ENCODE data around the gene CXorf65.
A peak's percentile ranks its signal among the peaks of the same experiment; 100 is the strongest.

The CXorf65 gene

GRCh38 chrX:71128166-71128833 lies 21.8 kb upstream of the CXorf65 start:
- no peaks in the 10 kb centered on the region for H3K9me3 ChIP-seq (replicated peaks; ENCODE audit: low read length)
- H3K4me2 ChIP-seq (ENCODE audit: low read length), result no peak overlapping the region
- H3K36me3 ChIP-seq (ENCODE audit: insufficient read depth, low read length), result peaks cover 47% of the 10 kb centered on the region
- peaks cover 12% of the 10 kb centered on the region for H3K4me1 ChIP-seq (ENCODE audit: control insufficient read depth, insufficient read depth, low read length)
- no peaks in the 10 kb centered on the region for H3K27me3 ChIP-seq (ENCODE audit: control insufficient read depth, insufficient read depth, low read length)
- H3K4me3 ChIP-seq (ENCODE audit: low read length), result no peak overlapping the region
- no peak overlapping the region for H3K9ac ChIP-seq (ENCODE audit: low read depth, low read length)

DNA sequence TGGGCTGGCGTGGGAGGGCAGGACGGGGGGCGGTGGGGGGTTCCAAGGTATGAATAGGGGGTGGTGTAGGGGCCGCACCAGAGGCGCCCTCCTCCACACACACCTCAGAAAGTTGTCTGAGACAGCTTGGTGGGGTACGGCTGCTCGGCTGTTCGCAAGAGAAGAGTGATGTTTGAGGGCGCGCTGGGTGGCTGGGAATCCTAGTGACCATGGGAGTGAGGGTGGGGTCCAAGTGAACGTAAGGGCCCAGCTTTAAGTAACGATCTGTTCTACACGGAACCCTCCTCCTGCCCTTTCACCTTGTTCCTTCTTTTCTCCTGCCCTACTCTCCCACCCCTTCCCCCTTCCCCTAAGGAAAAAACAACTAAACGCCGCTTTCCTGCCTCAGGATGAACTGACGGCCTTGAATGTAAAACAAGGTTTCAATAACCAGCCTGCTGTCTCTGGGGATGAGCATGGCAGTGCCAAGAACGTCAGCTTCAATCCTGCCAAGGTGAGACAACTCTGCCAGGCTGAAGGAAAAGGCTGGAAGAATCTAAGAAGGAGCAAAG lies 12.5 kb upstream of the CXorf65 start:
- peak overlapping the region; percentile 90 for H3K9ac ChIP-seq (ENCODE audit: low read depth, low read length)
- H3K27me3 ChIP-seq (ENCODE audit: control insufficient read depth, insufficient read depth, low read length), result no peaks in the 10 kb centered on the region
- peak overlapping the region; percentile 86 for H3K4me2 ChIP-seq (ENCODE audit: low read length)
- H3K9me3 ChIP-seq (replicated peaks; ENCODE audit: low read length), result peaks cover 3% of the 10 kb centered on the region
- H3K4me3 ChIP-seq (ENCODE audit: low read length), result peak overlapping the region; percentile 72
- peaks cover 4% of the 10 kb centered on the region for H3K4me1 ChIP-seq (ENCODE audit: control insufficient read depth, insufficient read depth, low read length)
- peaks cover 20% of the 10 kb centered on the region for H3K36me3 ChIP-seq (ENCODE audit: insufficient read depth, low read length)

- Histone ChIP-seq H3K9me3 (replicated peaks; ENCODE audit: low read length) (peaks cover 3% of the 10 kb centered on the region), H3K4me1 (ENCODE audit: control insufficient read depth, insufficient read depth, low read length) (peaks cover 4% of the 10 kb centered on the region), H3K36me3 (ENCODE audit: insufficient read depth, low read length) (peaks cover 14% of the 10 kb centered on the region), H3K27me3 (ENCODE audit: control insufficient read depth, insufficient read depth, low read length) (peaks cover 1% of the 10 kb centered on the region), H3K4me2 (ENCODE audit: low read length) (peak within 1 kb of the TSS; percentile 86), H3K4me3 (ENCODE audit: low read length) (peak within 1 kb of the TSS; percentile 72), H3K9ac (ENCODE audit: low read depth, low read length) (peak within 1 kb of the TSS; percentile 90)
These were observed 11.8 kb upstream of the CXorf65 start, which contains the start of gene MED12 for GRCh38 chrX:71118032-71118984. MED12 (plus strand) TSS chrX:71118596; CDS start chrX:71118755, 159 bp downstream.

DNA sequence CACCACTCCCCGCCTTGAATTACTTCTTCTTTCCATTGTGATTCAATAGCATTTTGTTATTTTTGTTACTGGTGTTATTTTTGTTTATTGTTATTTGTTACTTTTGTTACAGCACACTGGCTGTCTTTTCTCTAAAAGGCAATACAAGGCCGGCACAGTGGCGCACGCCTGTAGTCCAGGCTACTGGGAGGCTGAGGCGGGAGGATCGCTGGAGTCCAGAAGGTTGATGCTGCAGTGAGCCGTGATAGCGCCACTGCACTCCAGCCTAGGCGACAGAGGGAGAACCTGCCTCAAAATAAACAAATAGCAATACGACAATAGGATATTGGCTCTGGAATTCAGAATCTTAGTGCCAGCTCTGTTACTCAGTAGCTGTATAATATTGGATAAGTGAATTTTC lies 10.8 kb upstream of the CXorf65 start:
- H3K9me3 ChIP-seq (replicated peaks; ENCODE audit: low read length), result peaks cover 3% of the 10 kb centered on the region
- peaks cover 6% of the 10 kb centered on the region for H3K27me3 ChIP-seq (ENCODE audit: control insufficient read depth, insufficient read depth, low read length)
- H3K4me3 ChIP-seq (ENCODE audit: low read length), result no peak overlapping the region
- no peak overlapping the region for H3K9ac ChIP-seq (ENCODE audit: low read depth, low read length)
- H3K4me1 ChIP-seq (ENCODE audit: control insufficient read depth, insufficient read depth, low read length), result peaks cover 4% of the 10 kb centered on the region
- H3K36me3 ChIP-seq (ENCODE audit: insufficient read depth, low read length), result peaks cover 9% of the 10 kb centered on the region
- H3K4me2 ChIP-seq (ENCODE audit: low read length), result no peak overlapping the region

DNA sequence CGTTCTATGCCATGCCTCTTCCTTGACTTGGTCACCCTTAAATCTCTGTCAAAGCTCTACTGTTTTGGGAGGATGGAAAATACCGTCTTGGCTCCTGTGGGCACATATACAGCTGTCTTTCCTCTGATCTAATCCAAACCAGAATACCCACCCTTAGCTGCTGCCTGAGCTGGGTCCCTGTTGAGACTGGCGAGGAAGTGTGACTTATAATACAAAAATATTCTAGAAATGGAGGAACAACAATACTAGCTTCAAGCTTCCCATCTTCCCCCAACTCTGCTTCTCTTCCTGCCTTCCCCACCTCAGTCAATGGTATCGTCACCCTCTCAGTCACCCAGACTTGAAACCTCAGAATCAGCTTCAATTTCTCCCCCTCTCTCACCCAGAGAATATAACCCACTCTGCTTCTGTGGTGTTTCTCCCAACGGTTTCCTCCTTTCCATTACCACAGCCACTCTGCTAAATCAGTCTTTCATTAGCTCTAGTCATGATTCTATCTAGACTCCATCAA lies 5.4 kb upstream of the CXorf65 start:
- Histone ChIP-seq H3K4me1 (ENCODE audit: control insufficient read depth, insufficient read depth, low read length) (no peaks in the 10 kb centered on the region), H3K4me2 (ENCODE audit: low read length) (no peak overlapping the region), H3K4me3 (ENCODE audit: low read length) (no peak overlapping the region), H3K9ac (ENCODE audit: low read depth, low read length) (no peak overlapping the region), H3K36me3 (ENCODE audit: insufficient read depth, low read length) (no peaks in the 10 kb centered on the region), H3K27me3 (ENCODE audit: control insufficient read depth, insufficient read depth, low read length) (peaks cover 32% of the 10 kb centered on the region), H3K9me3 (replicated peaks; ENCODE audit: low read length) (peaks cover 3% of the 10 kb centered on the region)

DNA sequence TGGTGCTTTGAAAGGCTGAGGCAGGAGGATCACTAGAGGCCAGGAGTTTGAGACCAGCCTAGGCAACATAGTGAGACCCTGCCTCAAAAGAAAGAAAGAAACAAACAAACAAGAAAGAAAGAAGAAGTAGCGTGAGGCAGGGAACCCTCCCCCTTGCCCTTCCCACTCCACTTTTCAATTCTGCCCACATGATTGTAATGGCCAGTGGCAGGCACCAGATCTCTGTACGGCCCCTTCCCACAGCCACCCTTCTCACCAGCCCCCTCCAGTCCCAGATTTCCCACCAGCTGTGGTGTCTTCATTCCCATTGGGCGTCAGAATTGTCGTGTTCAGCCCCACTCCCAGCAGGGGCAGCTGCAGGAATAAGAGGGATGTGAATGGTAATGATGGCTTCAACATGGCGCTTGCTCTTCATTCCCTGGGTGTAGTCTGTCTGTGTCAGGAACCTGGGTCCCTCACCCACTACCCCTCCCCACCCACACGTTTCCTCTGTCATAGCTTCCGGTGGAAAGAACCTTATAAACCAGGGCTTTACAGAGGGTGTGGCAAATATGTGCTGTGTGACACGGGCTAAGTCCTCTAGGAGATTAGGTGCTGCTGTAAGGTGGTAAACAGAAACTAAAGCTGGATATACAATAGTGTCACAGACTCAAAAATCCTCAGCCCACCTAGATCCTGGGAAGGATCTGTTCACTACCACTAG lies 4.8 kb upstream of the CXorf65 start, which contains the start of gene IL2RG:
Gene IL2RG, minus strand, starts transcription at position 437 of the 703 bp plus-strand sequence. Its CDS starts 38 bp downstream, at position 399.
- no peak within 1 kb of the TSS for H3K4me3 ChIP-seq (ENCODE audit: low read length)
- H3K9me3 ChIP-seq (replicated peaks; ENCODE audit: low read length), result peaks cover 3% of the 10 kb centered on the region
- no peaks in the 10 kb centered on the region for H3K4me1 ChIP-seq (ENCODE audit: control insufficient read depth, insufficient read depth, low read length)
- H3K36me3 ChIP-seq (ENCODE audit: insufficient read depth, low read length), result no peaks in the 10 kb centered on the region
- H3K4me2 ChIP-seq (ENCODE audit: low read length), result no peak within 1 kb of the TSS
- no peak within 1 kb of the TSS for H3K9ac ChIP-seq (ENCODE audit: low read depth, low read length)
- peaks cover 32% of the 10 kb centered on the region for H3K27me3 ChIP-seq (ENCODE audit: control insufficient read depth, insufficient read depth, low read length)

- Histone ChIP-seq H3K36me3 (ENCODE audit: insufficient read depth, low read length) (no peaks in the 10 kb centered on the region), H3K4me1 (ENCODE audit: control insufficient read depth, insufficient read depth, low read length) (no peaks in the 10 kb centered on the region), H3K27me3 (ENCODE audit: control insufficient read depth, insufficient read depth, low read length) (peaks cover 35% of the 10 kb centered on the region), H3K9ac (ENCODE audit: low read depth, low read length) (no peak overlapping the region), H3K4me3 (ENCODE audit: low read length) (no peak overlapping the region), H3K4me2 (ENCODE audit: low read length) (no peak overlapping the region), H3K9me3 (replicated peaks; ENCODE audit: low read length) (no peaks in the 10 kb centered on the region)
These were observed 2.5 kb upstream of the CXorf65 start for GRCh38 chrX:71109051-71109450.

GRCh38 chrX:71107762-71108360 lies 1.3 kb upstream of the CXorf65 start:
- Histone ChIP-seq H3K9ac (ENCODE audit: low read depth, low read length) (no peak overlapping the region), H3K27me3 (ENCODE audit: control insufficient read depth, insufficient read depth, low read length) (peaks cover 33% of the 10 kb centered on the region), H3K36me3 (ENCODE audit: insufficient read depth, low read length) (no peaks in the 10 kb centered on the region), H3K4me1 (ENCODE audit: control insufficient read depth, insufficient read depth, low read length) (peaks cover 7% of the 10 kb centered on the region), H3K4me3 (ENCODE audit: low read length) (no peak overlapping the region), H3K4me2 (ENCODE audit: low read length) (no peak overlapping the region), H3K9me3 (replicated peaks; ENCODE audit: low read length) (no peaks in the 10 kb centered on the region)

DNA sequence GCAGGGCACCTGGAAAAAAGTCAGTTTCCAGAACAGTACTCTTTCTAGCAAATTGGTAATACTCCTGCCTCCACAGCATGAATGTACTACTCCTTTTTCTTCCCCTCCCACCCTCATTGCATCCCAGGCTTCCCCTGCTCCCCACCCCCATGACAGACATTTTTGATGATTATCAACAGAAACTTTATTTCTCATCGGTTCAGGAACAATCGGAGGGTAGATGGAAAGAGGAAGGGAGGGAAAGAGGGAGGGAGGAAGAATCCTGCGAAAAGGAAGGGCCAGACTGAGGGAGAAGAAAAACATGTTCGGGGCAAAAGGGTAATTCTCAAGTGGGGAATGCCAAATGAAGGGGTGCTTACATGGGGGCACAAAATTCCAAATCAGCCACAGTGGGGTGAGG lies 705 bp upstream of the CXorf65 start:
- H3K4me1 ChIP-seq (ENCODE audit: control insufficient read depth, insufficient read depth, low read length), result peaks cover 7% of the 10 kb centered on the region
- peaks cover 28% of the 10 kb centered on the region for H3K27me3 ChIP-seq (ENCODE audit: control insufficient read depth, insufficient read depth, low read length)
- no peak overlapping the region for H3K9ac ChIP-seq (ENCODE audit: low read depth, low read length)
- H3K36me3 ChIP-seq (ENCODE audit: insufficient read depth, low read length), result no peaks in the 10 kb centered on the region
- H3K4me3 ChIP-seq (ENCODE audit: low read length), result no peak overlapping the region
- no peaks in the 10 kb centered on the region for H3K9me3 ChIP-seq (replicated peaks; ENCODE audit: low read length)
- H3K4me2 ChIP-seq (ENCODE audit: low read length), result no peak overlapping the region

- H3K9ac ChIP-seq (ENCODE audit: low read depth, low read length), result no peak overlapping the region
- no peak overlapping the region for H3K4me3 ChIP-seq (ENCODE audit: low read length)
- H3K36me3 ChIP-seq (ENCODE audit: insufficient read depth, low read length), result no peaks in the 10 kb centered on the region
- no peaks in the 10 kb centered on the region for H3K9me3 ChIP-seq (replicated peaks; ENCODE audit: low read length)
- peaks cover 17% of the 10 kb centered on the region for H3K27me3 ChIP-seq (ENCODE audit: control insufficient read depth, insufficient read depth, low read length)
- H3K4me2 ChIP-seq (ENCODE audit: low read length), result no peak overlapping the region
- H3K4me1 ChIP-seq (ENCODE audit: control insufficient read depth, insufficient read depth, low read length), result peaks cover 7% of the 10 kb centered on the region
These were observed 912 bp downstream of the CXorf65 start for GRCh38 chrX:71105628-71106027.
